NB4 (cell line): ENCODE results near the gene UFD1.

ENCODE experiments used
- CTCF ChIP-seq: IDR thresholded peaks from one replicate; pipeline ENCODE4 v1.5.1; 2012; ENCODE audit warnings: low read depth, low read length
- MAX ChIP-seq: IDR thresholded peaks from 2 replicates; pipeline ENCODE4 v1.6.1; 2011; ENCODE audit warnings: low read depth, low read length
- POLR2A ChIP-seq: IDR thresholded peaks from 2 replicates; pipeline ENCODE4 v1.6.1; 2011; ENCODE audit warnings: mild to moderate bottlenecking; ENCODE audit not compliant: insufficient read length; ENCODE audit errors: extremely low read depth

- TF ChIP-seq POLR2A (no peak), CTCF (no peak), MAX (no peak)
Measured at GRCh38 chr22:19434829-19435580, 44.0 kb downstream of the UFD1 start.
